Smooth muscle cell (in vitro differentiated cells): ENCODE data around the gene STARD7. TPM values are rescaled to one million over a fixed set of nuclear protein-coding genes. Genes with fewer than 3 reads are reported as not detected.
"Not testable (repeated sequence)": the region's sequence is repeated elsewhere in the genome, so short reads cannot be mapped to it uniquely, and the experiment has no call there.

Experiments
- DNase-seq: peaks from one replicate; lab custom pipeline; 2025; ENCODE audit not compliant: unreplicated experiment; lab: John Stamatoyannopoulos, UW
- H2AFZ ChIP-seq: fragments of 200-600 bp; sonication (generic); 2 replicates; pipeline ENCODE4 v1.6.0; 2016; ENCODE audit warnings: antibody characterized with exemption, low read depth, mild to moderate bottlenecking
- H3F3A ChIP-seq: fragments of 200-600 bp; sonication (generic); 2 replicates; pipeline ENCODE4 v1.6.0; 2017; ENCODE audit warnings: antibody characterized with exemption, low read depth
- H3K27ac ChIP-seq: fragments of 200-600 bp; sonication (generic); 2 replicates; pipeline ENCODE4 v1.5.1; 2016; ENCODE audit warnings: low read depth, mild to moderate bottlenecking
- H3K27me3 ChIP-seq: fragments of 200-600 bp; sonication (generic); 2 replicates; pipeline ENCODE4 v1.6.1; 2016; ENCODE audit warnings: low read depth, mild to moderate bottlenecking
- H3K36me3 ChIP-seq: fragments of 200-600 bp; sonication (generic); 2 replicates; pipeline ENCODE4 v1.5.1; 2016; ENCODE audit warnings: low read depth
- H3K4me1 ChIP-seq: fragments of 200-600 bp; sonication (generic); 2 replicates; pipeline ENCODE4 v1.5.1; 2016; ENCODE audit warnings: low read depth
- H3K4me2 ChIP-seq: fragments of 200-600 bp; sonication (generic); 2 replicates; pipeline ENCODE4 v1.6.0; 2016; ENCODE audit warnings: mild to moderate bottlenecking
- H3K4me3 ChIP-seq: fragments of 200-600 bp; sonication (generic); 2 replicates; pipeline ENCODE4 v1.5.1; 2016; ENCODE audit warnings: mild to moderate bottlenecking
- H3K79me2 ChIP-seq: fragments of 200-600 bp; sonication (generic); 2 replicates; pipeline ENCODE4 v1.6.0; 2016; ENCODE audit warnings: low read depth, mild to moderate bottlenecking
- H3K9ac ChIP-seq: fragments of 200-600 bp; sonication (generic); 2 replicates; pipeline ENCODE4 v1.6.0; 2016; ENCODE audit warnings: low read depth
- H3K9me3 ChIP-seq: fragments of 200-600 bp; sonication (generic); replicated peaks from 2 replicates; pipeline ENCODE4 v1.5.1; 2016; ENCODE audit warnings: low read depth
- H4K20me1 ChIP-seq: fragments of 200-600 bp; sonication (generic); 2 replicates; pipeline ENCODE4 v1.6.0; 2016; ENCODE audit warnings: low read depth
- CTCF ChIP-seq: fragments of 200-600 bp; sonication (generic); IDR thresholded peaks from 2 replicates; pipeline ENCODE4 v1.5.1; 2017; ENCODE audit warnings: borderline replicate concordance, mild to moderate bottlenecking, antibody characterized with exemption; ENCODE audit not compliant: insufficient read depth, poor library complexity, severe bottlenecking
- WGBS: methylation state at CpG from one replicate; pipeline ENCODE4 v1.1.7; 2016; ENCODE audit warnings: low lambda C conversion rate; 5-methylcytosine and 5-hydroxymethylcytosine counted together
- polyA plus RNA-seq: library from polyadenylated mRNA; unstranded; fragments of >200 nt; fragmentation: Nextera tagmentation; extraction: Ambion mirVana; gene quantifications from 2 replicates; pipeline ENCODE4 v1.2.1, GENCODE V29; 2016
- total RNA-seq: library from RNA; depleted of rRNA; stranded (reverse); fragments of >200 nt; gene quantifications from 2 replicates; pipeline ENCODE4 v1.2.3, GENCODE V29; 2014

STARD7 gene
- total and polyA plus RNA-seq, 2 experiments from 2014 or later: 62.3 to 64.4 TPM

- no peaks in the 10 kb centered on the region for H3F3A ChIP-seq
- H3K4me1 ChIP-seq: no peaks in the 10 kb centered on the region
- H3K27ac ChIP-seq: no peak overlapping the region
- H3K79me2 ChIP-seq: no peaks in the 10 kb centered on the region
- H3K4me2 ChIP-seq: no peak overlapping the region
- H2AFZ ChIP-seq: no peak overlapping the region
- no peaks in the 10 kb centered on the region for H3K36me3 ChIP-seq
- TF ChIP-seq CTCF: no peak
- H3K9me3 ChIP-seq: no peaks in the 10 kb centered on the region
- WGBS: 95% methylated on average over 4 of the region's 4 CpGs
- no peak overlapping the region for H3K9ac ChIP-seq
- H3K27me3 ChIP-seq: no peaks in the 10 kb centered on the region
- H3K4me3 ChIP-seq: no peak overlapping the region
- DNase-seq: no peak
- peaks cover 8% of the 10 kb centered on the region for H4K20me1 ChIP-seq
Measured at GRCh38 chr2:96233880-96234316, 25.3 kb upstream of the STARD7 start.

GRCh38 chr2:96233436-96233835, 24.8 kb upstream of the STARD7 start:
- Histone ChIP-seq H3K79me2 (no peaks in the 10 kb centered on the region), H4K20me1 (peaks cover 8% of the 10 kb centered on the region), H3K27ac (no peak overlapping the region), H3K9me3 (no peaks in the 10 kb centered on the region), H2AFZ (no peak overlapping the region), H3K4me3 (no peak overlapping the region), H3F3A (no peaks in the 10 kb centered on the region), H3K36me3 (no peaks in the 10 kb centered on the region), H3K4me2 (no peak overlapping the region), H3K4me1 (no peaks in the 10 kb centered on the region), H3K27me3 (no peaks in the 10 kb centered on the region), H3K9ac (no peak overlapping the region)
- WGBS: 99% methylated on average over 6 of the region's 6 CpGs
- no peak for DNase-seq
- TF ChIP-seq CTCF: no peak

GRCh38 chr2:96231316-96231715, 22.7 kb upstream of the STARD7 start:
- Histone ChIP-seq H3K9ac (no peak overlapping the region), H3K36me3 (no peaks in the 10 kb centered on the region), H2AFZ (no peak overlapping the region), H3K9me3 (no peaks in the 10 kb centered on the region), H3K4me2 (no peak overlapping the region), H3K4me1 (no peaks in the 10 kb centered on the region), H3F3A (no peaks in the 10 kb centered on the region), H4K20me1 (peaks cover 8% of the 10 kb centered on the region), H3K27me3 (no peaks in the 10 kb centered on the region), H3K4me3 (no peak overlapping the region), H3K79me2 (no peaks in the 10 kb centered on the region), H3K27ac (no peak overlapping the region)
- no peak for TF ChIP-seq CTCF
- no peak for DNase-seq
- WGBS: 94% methylated on average over 4 of the region's 4 CpGs

- no peaks in the 10 kb centered on the region for H3K9me3 ChIP-seq
- H3K4me3 ChIP-seq: no peak overlapping the region
- H3K4me2 ChIP-seq: no peak overlapping the region
- no peak for TF ChIP-seq CTCF
- no peak overlapping the region for H2AFZ ChIP-seq
- H3K27me3 ChIP-seq: no peaks in the 10 kb centered on the region
- no peaks in the 10 kb centered on the region for H3K4me1 ChIP-seq
- no peaks in the 10 kb centered on the region for H3K79me2 ChIP-seq
- no peaks in the 10 kb centered on the region for H4K20me1 ChIP-seq
- WGBS: 94% methylated on average over 3 of the region's 3 CpGs
- H3F3A ChIP-seq: no peaks in the 10 kb centered on the region
- no peak overlapping the region for H3K27ac ChIP-seq
- H3K36me3 ChIP-seq: no peaks in the 10 kb centered on the region
- no peak for DNase-seq
- no peak overlapping the region for H3K9ac ChIP-seq
Measured at GRCh38 chr2:96225016-96225533, 16.4 kb upstream of the STARD7 start.

- not testable (repeated sequence) for H3K4me2 ChIP-seq, H3K4me1 ChIP-seq, H2AFZ ChIP-seq, H3K36me3 ChIP-seq, H3K4me3 ChIP-seq, DNase-seq, H3K27ac ChIP-seq, H3K27me3 ChIP-seq, H3F3A ChIP-seq, H3K9me3 ChIP-seq, H3K9ac ChIP-seq, H4K20me1 ChIP-seq, H3K79me2 ChIP-seq
- 77% methylated on average over 1 of the region's 1 CpG for WGBS
Measured at GRCh38 chr2:96221106-96221505, 12.5 kb upstream of the STARD7 start.

GRCh38 chr2:96219959-96220358, 11.3 kb upstream of the STARD7 start:
- not testable (repeated sequence) for H3K9ac ChIP-seq, H3K79me2 ChIP-seq, H3K27ac ChIP-seq, H3K27me3 ChIP-seq, H3K36me3 ChIP-seq, H3K9me3 ChIP-seq, H4K20me1 ChIP-seq, H3K4me1 ChIP-seq, H3K4me2 ChIP-seq, H2AFZ ChIP-seq, DNase-seq, H3K4me3 ChIP-seq, H3F3A ChIP-seq
- WGBS: 98% methylated on average over 4 of the region's 4 CpGs
